Calu3 (cell line): ENCODE measurements around the gene HOXC10. TPM values are rescaled to one million over a fixed set of nuclear protein-coding genes. Genes with fewer than 3 reads are reported as not detected.
A peak's percentile ranks its signal among the peaks of the same experiment; 100 is the strongest.

Experiments
- BruUV-seq: library from RNA; stranded (reverse); fragments of 400-500 nt; replicated peaks from 2 replicates; lab custom pipeline; 2021; lab: Mats Ljungman, UMichigan
- CTCF ChIA-PET: fragments of 300-600 bp; sonication (Branson Sonifier 250); formaldehyde crosslinking; loops from one replicate; lab custom pipeline; 2022; ENCODE audit warnings: antibody characterized with exemption; lab: Charles Lee
- DNase-seq: peaks from one replicate; pipeline ENCODE4 v3.0.0; 2022
- H3K27ac Mint-ChIP-seq: one replicate; pipeline ENCODE4 v1.8.0; 2022; ENCODE audit warnings: mixed read lengths; ENCODE audit not compliant: unreplicated experiment
- H3K27me3 Mint-ChIP-seq: one replicate; pipeline ENCODE4 v1.8.0; 2022; ENCODE audit warnings: mixed read lengths; ENCODE audit not compliant: unreplicated experiment
- H3K36me3 Mint-ChIP-seq: one replicate; pipeline ENCODE4 v1.8.0; 2022; ENCODE audit warnings: mild to moderate bottlenecking, moderate library complexity, mixed read lengths; ENCODE audit not compliant: insufficient read depth, unreplicated experiment
- H3K4me1 Mint-ChIP-seq: one replicate; pipeline ENCODE4 v1.8.0; 2022; ENCODE audit warnings: mild to moderate bottlenecking, low read depth, mixed read lengths; ENCODE audit not compliant: unreplicated experiment
- H3K4me3 Mint-ChIP-seq: one replicate; pipeline ENCODE4 v1.8.0; 2022; ENCODE audit warnings: mild to moderate bottlenecking, low read depth, moderate library complexity, mixed read lengths; ENCODE audit not compliant: unreplicated experiment
- H3K9me3 Mint-ChIP-seq: one replicate; pipeline ENCODE4 v1.8.0; 2022; ENCODE audit warnings: low read depth, mixed read lengths; ENCODE audit not compliant: unreplicated experiment
- CTCF ChIP-seq: fragments of 200-600 bp; IDR thresholded peaks from one replicate; pipeline ENCODE4 v1.8.0; 2022; ENCODE audit warnings: antibody characterized with exemption; ENCODE audit not compliant: unreplicated experiment
- intact Hi-C: fragments of 100-400 bp; cut with micrococcal nuclease; formaldehyde crosslinking; loops from one replicate; pipeline ENCODE4 v1.10.0; 2022; ENCODE audit not compliant: unreplicated experiment
- total RNA-seq: library from RNA; stranded (reverse); gene quantifications from 2 replicates; pipeline ENCODE4 v1.2.3, GENCODE V29; 2022

The HOXC10 gene
- total RNA-seq, 1 experiment from 2014 or later = 0.71 TPM

GRCh38 chr12:54015018-54015931 is 30.3 kb downstream of the HOXC10 start:
- no peak for DNase-seq
- H3K9me3 Mint-ChIP-seq = no peaks in the 10 kb centered on the region
- peaks cover 11% of the 10 kb centered on the region for H3K36me3 Mint-ChIP-seq
- no peak overlapping the region for H3K4me3 Mint-ChIP-seq
- no peak overlapping the region for H3K27ac Mint-ChIP-seq
- no TSS peak for BruUV-seq
- no peak for TF ChIP-seq CTCF
- CTCF ChIA-PET = no interaction called here
- peaks cover 12% of the 10 kb centered on the region for H3K4me1 Mint-ChIP-seq
- peaks cover 80% of the 10 kb centered on the region for H3K27me3 Mint-ChIP-seq
- intact Hi-C loops = no loop called here

- Mint-ChIP-seq H3K27me3 (peaks cover 80% of the 10 kb centered on the region), H3K4me3 (no peak overlapping the region), H3K4me1 (peaks cover 8% of the 10 kb centered on the region), H3K9me3 (no peaks in the 10 kb centered on the region), H3K36me3 (peaks cover 11% of the 10 kb centered on the region), H3K27ac (no peak overlapping the region)
- CTCF ChIA-PET = interaction anchor here (0.6 to 2.2 kb wide), 4 partner anchors 10 to 199 kb away, joined by 4 to 25 read pairs (median 8); partner anchors contain the start of gene HOXC5
- no TSS peak for BruUV-seq
- no peak for TF ChIP-seq CTCF
- intact Hi-C loops = no loop called here
- no peak for DNase-seq
Observed at GRCh38 chr12:54016051-54016450, 31.1 kb downstream of the HOXC10 start.

- peak overlapping the region; percentile 77 for H3K4me3 Mint-ChIP-seq
- BruUV-seq = no TSS peak
- no peak overlapping the region for H3K27ac Mint-ChIP-seq
- H3K36me3 Mint-ChIP-seq = peaks cover 11% of the 10 kb centered on the region
- intact Hi-C loops = no loop called here
- no peak for DNase-seq
- CTCF ChIA-PET = interaction anchor here (0.6 to 2.2 kb wide), 11 partner anchors 10 to 357 kb away, joined by 3 to 25 read pairs (median 6); partner anchors contain the start of genes HOXC5, HOXC6 and SMUG1
- peaks cover 80% of the 10 kb centered on the region for H3K27me3 Mint-ChIP-seq
- no peaks in the 10 kb centered on the region for H3K9me3 Mint-ChIP-seq
- peaks cover 3% of the 10 kb centered on the region for H3K4me1 Mint-ChIP-seq
- no peak for TF ChIP-seq CTCF
Observed at GRCh38 chr12:54016478-54016964, 31.6 kb downstream of the HOXC10 start.

- CTCF ChIA-PET = interaction anchor here (0.6 to 2.2 kb wide), 16 partner anchors 8 to 357 kb away, joined by 3 to 25 read pairs (median 6); partner anchors contain the start of genes HOXC5, HOXC6, HOXC8 and SMUG1
- TF ChIP-seq CTCF = no peak
- Mint-ChIP-seq H3K4me1 (no peaks in the 10 kb centered on the region), H3K4me3 (peak overlapping the region; percentile 77), H3K27ac (peak overlapping the region; percentile 16), H3K36me3 (peaks cover 11% of the 10 kb centered on the region), H3K9me3 (no peaks in the 10 kb centered on the region), H3K27me3 (peaks cover 80% of the 10 kb centered on the region)
- intact Hi-C loops = no loop called here
- peak; percentile 46 for DNase-seq
- BruUV-seq = no TSS peak
Observed at GRCh38 chr12:54017027-54017788, 32.3 kb downstream of the HOXC10 start.
